Measurements from ENCODE around the gene CLCN6. TPM values are rescaled to one million over a fixed set of nuclear protein-coding genes. Genes with fewer than 3 reads are reported as not detected.

The CLCN6 gene
- total RNA-seq, 2 donors from 2014 or later: 13.4 to 45.0 TPM

DNA sequence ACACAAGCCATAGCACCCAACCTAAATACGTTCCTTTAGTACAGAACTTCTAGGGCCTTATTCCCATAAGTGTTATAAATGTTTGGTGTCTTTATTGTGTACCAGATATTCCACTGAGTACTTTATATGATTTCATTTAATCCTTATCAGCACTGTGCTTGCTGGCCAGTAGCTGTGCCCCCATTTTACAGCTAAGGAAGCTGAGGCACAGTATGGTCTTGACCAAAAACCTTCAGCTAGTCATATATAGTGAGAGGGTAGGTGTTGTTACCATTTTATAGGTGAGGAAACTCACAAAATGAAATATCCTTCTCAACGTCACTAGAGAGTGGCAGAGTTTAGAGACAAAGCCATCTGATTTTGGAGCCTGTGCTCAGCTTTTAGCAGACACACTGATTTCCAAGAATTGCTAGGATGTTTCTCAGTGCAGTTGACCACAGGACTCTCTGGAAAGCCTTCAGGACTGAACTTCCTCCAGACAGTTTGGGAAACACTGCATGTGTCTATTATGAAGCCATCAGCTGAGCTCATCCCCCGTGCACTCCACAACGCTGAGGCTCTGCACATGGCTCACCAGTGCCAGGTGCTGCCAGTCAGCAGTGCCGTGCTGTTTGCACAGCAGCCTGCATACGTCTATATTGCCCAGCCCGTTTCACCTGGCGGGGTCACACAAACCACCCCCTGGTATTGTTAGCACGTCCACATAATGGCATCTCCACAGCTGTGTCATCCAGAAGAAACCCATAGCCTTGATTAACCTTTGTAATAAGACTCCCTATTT lies 26.1 kb downstream of the CLCN6 start:
- Histone ChIP-seq H3K36me3 (peaks cover 32 to 43% of the 10 kb centered on the region in 2 donors), H3K9me3 (no peaks in the 10 kb centered on the region), H3K27me3 (replicated peaks; ENCODE audit: insufficient read depth) (no peaks in the 10 kb centered on the region), H3K4me3 (no peak overlapping the region), H3K27ac (no peak overlapping the region), H3K4me1 (replicated peaks) (no peaks in the 10 kb centered on the region)
- TF ChIP-seq POLR2A (IDR thresholded peaks at IDR 0.05) (no peak), POLR2AphosphoS5 (IDR thresholded peaks at IDR 0.05) (no peak)
- TF ChIP-seq, protein P1, sequence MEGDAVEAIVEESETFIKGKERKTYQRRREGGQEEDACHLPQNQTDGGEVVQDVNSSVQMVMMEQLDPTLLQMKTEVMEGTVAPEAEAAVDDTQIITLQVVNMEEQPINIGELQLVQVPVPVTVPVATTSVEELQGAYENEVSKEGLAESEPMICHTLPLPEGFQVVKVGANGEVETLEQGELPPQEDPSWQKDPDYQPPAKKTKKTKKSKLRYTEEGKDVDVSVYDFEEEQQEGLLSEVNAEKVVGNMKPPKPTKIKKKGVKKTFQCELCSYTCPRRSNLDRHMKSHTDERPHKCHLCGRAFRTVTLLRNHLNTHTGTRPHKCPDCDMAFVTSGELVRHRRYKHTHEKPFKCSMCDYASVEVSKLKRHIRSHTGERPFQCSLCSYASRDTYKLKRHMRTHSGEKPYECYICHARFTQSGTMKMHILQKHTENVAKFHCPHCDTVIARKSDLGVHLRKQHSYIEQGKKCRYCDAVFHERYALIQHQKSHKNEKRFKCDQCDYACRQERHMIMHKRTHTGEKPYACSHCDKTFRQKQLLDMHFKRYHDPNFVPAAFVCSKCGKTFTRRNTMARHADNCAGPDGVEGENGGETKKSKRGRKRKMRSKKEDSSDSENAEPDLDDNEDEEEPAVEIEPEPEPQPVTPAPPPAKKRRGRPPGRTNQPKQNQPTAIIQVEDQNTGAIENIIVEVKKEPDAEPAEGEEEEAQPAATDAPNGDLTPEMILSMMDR (IDR thresholded peaks at IDR 0.05): no peak
- 77% methylated on average over 9 of the region's 9 CpGs for WGBS
- intact Hi-C loops (cut with DNase I): no loop called here
- DNase-seq (ENCODE audit: low spot score): no peak

DNA sequence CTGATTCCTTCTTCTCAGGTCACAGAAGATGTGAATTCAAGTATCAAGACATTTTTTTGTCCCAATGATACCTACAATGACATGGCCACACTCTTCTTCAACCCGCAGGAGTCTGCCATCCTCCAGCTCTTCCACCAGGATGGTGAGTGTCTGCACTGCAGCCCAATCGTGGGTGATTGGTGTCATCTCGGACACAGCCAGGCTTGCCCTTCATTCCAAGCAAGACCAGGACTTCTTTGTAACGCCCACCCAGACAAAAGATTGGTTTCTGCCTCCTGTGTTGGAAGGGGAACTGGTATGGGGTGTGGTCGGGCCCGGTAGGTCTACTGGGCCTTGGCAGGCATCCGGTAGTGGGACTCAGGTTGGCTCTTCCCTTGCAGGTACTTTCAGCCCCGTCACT lies 27.5 kb downstream of the CLCN6 start:
- no peaks in the 10 kb centered on the region for H3K27me3 ChIP-seq (replicated peaks; ENCODE audit: insufficient read depth)
- H3K9me3 ChIP-seq: no peaks in the 10 kb centered on the region
- TF ChIP-seq, protein P1 (IDR thresholded peaks at IDR 0.05): no peak
- TF ChIP-seq POLR2AphosphoS5 (IDR thresholded peaks at IDR 0.05) (no peak), POLR2A (IDR thresholded peaks at IDR 0.05) (no peak)
- intact Hi-C loops (cut with DNase I): no loop called here
- WGBS: 96% methylated on average over 8 of the region's 8 CpGs
- no peak overlapping the region for H3K27ac ChIP-seq
- no peak overlapping the region for H3K4me3 ChIP-seq
- peaks cover 22 to 46% of the 10 kb centered on the region in 2 donors for H3K36me3 ChIP-seq
- no peak for DNase-seq (ENCODE audit: low spot score)
- no peaks in the 10 kb centered on the region for H3K4me1 ChIP-seq (replicated peaks)

DNA sequence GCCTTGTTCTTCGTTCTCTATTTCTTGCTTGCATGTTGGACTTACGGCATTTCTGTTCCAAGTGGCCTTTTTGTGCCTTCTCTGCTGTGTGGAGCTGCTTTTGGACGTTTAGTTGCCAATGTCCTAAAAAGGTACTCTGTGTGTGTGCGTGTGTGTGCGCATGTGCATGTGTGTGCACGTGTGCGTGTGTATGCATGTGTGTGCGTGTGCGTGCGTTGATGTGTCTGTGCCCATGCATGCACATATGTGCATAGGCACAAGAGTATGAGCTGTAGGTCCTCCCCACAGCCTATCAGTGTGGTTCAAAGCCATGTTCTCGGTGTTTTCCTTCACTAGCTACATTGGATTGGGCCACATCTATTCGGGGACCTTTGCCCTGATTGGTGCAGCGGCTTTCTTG lies 27.9 kb downstream of the CLCN6 start:
- no peaks in the 10 kb centered on the region for H3K4me1 ChIP-seq (replicated peaks)
- H3K36me3 ChIP-seq: peaks cover 22 to 44% of the 10 kb centered on the region in 2 donors
- no peak overlapping the region for H3K4me3 ChIP-seq
- no peaks in the 10 kb centered on the region for H3K9me3 ChIP-seq
- no peak for DNase-seq (ENCODE audit: low spot score)
- intact Hi-C loops (cut with DNase I): no loop called here
- TF ChIP-seq POLR2A (IDR thresholded peaks at IDR 0.05) (no peak), POLR2AphosphoS5 (IDR thresholded peaks at IDR 0.05) (no peak)
- H3K27ac ChIP-seq: no peak overlapping the region
- WGBS: 92% methylated on average over 13 of the region's 13 CpGs
- H3K27me3 ChIP-seq (replicated peaks; ENCODE audit: insufficient read depth): no peaks in the 10 kb centered on the region

DNA sequence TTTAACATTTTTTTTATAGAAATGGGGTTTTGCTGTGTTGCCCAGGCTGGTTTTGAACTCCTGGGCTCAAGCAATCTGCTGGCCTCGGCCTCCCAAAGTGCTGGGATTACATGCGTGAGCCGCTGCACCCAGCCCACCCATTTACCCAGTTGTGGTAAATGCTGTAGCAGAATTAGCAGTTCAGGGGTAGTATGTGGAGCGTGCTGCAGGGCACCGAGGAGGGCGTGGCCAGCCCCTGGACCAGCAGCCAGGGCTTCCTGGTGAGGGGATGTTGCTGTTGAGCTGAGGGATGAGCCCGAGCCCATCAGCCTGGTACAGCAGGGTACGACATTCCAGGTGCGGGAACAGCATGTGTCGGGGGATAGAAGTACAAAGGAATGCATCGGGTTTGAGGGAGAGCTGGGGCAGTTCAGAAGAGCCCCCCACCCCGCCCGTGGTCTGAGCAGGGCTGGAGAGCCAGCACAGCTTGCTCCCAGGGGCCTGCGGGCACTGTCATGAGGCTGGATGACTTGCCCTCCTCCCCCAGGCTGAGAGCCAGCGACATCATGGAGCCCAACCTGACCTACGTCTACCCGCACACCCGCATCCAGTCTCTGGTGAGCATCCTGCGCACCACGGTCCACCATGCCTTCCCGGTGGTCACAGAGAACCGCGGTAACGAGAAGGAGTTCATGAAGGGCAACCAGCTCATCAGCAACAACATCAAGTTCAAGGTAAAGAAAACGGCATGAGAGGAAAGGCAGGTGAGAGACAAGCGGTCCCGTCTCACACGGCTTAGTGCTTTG lies 29.6 kb downstream of the CLCN6 start:
- no peak overlapping the region for H3K27ac ChIP-seq
- DNase-seq (ENCODE audit: low spot score): no peak
- H3K36me3 ChIP-seq: peaks cover 13 to 56% of the 10 kb centered on the region in 2 donors
- no peaks in the 10 kb centered on the region for H3K27me3 ChIP-seq (replicated peaks; ENCODE audit: insufficient read depth)
- H3K9me3 ChIP-seq: no peaks in the 10 kb centered on the region
- no peaks in the 10 kb centered on the region for H3K4me1 ChIP-seq (replicated peaks)
- no peak overlapping the region for H3K4me3 ChIP-seq
- WGBS: 93% methylated on average over 28 of the region's 28 CpGs
- intact Hi-C loops (cut with DNase I): loop anchor here (5.0 kb wide), 1 partner anchor 372 kb away; no protein-coding TSS in a partner anchor
- TF ChIP-seq POLR2A (IDR thresholded peaks at IDR 0.05) (no peak), POLR2AphosphoS5 (IDR thresholded peaks at IDR 0.05) (no peak)
- TF ChIP-seq, protein P1 (IDR thresholded peaks at IDR 0.05): no peak

DNA sequence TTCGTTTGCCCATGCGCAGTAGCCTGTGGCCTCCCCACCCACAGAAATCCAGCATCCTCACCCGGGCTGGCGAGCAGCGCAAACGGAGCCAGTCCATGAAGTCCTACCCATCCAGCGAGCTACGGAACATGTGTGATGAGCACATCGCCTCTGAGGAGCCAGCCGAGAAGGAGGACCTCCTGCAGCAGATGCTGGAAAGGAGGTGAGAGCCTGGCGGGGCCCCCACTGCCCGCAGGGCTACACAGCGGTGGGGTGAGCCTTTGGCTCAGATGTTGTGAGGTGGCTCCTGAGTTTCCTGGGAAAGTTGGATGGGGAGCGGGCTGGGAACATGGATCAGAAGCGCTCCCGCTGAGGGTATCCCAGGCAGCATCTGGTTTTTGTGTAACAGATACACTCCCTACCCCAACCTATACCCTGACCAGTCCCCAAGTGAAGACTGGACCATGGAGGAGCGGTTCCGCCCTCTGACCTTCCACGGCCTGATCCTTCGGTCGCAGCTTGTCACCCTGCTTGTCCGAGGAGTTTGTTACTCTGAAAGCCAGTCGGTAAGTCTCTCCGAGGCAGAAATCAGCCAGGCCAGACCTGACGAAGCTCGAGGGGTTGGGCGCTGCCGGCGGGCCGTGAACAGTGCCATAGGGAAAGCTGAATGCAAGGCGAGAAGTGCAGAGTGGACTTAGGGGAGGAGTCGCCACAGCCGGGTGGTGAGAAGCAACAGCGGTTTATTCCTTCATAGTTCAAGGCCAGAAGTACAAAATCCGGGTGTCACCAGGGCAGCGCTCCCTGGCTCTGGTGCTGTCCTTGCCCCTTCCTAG lies 31.2 kb downstream of the CLCN6 start:
- no peaks in the 10 kb centered on the region for H3K9me3 ChIP-seq

More for the DNA sequence above, 31.2 kb downstream of the CLCN6 start:
- intact Hi-C loops (cut with DNase I): loop anchor here (5.0 kb wide), 1 partner anchor 370 kb away; no protein-coding TSS in a partner anchor
- Histone ChIP-seq H3K4me3 (no peak overlapping the region), H3K4me1 (replicated peaks) (no peaks in the 10 kb centered on the region), H3K27me3 (replicated peaks; ENCODE audit: insufficient read depth) (no peaks in the 10 kb centered on the region), H3K36me3 (peaks cover 24 to 63% of the 10 kb centered on the region in 2 donors), H3K27ac (no peak overlapping the region)
- TF ChIP-seq POLR2AphosphoS5 (IDR thresholded peaks at IDR 0.05): no peak
- no peak for TF ChIP-seq POLR2A (IDR thresholded peaks at IDR 0.05)
- TF ChIP-seq, protein P1 (IDR thresholded peaks at IDR 0.05): no peak
- DNase-seq (ENCODE audit: low spot score): no peak
- 86% methylated on average over 36 of the region's 36 CpGs for WGBS

Data from prostate gland (tissue), 2 donors.